GM21360 (cell line): Measurements from ENCODE around the gene MST1R.
"Not testable (repeated sequence)": the region's sequence is repeated elsewhere in the genome, so short reads cannot be mapped to it uniquely, and the experiment has no call there.

Experiments used
- ATAC-seq: cut with Tn5 transposase; IDR thresholded peaks from one replicate; pipeline ENCODE4 v1.9.1; 2021; ENCODE audit warnings: mild to moderate bottlenecking, moderate library complexity; ENCODE audit not compliant: unreplicated experiment

MST1R gene

GRCh38 chr3:49912881-49913281 is 9.2 kb upstream of the MST1R start:
- no peak for ATAC-seq

GRCh38 chr3:49911611-49912010 is 7.9 kb upstream of the MST1R start:
- ATAC-seq, result no peak

GRCh38 chr3:49911124-49911420 is 7.4 kb upstream of the MST1R start:
- ATAC-seq, result no peak

GRCh38 chr3:49910409-49911123 is 6.9 kb upstream of the MST1R start:
- ATAC-seq, result no peak

GRCh38 chr3:49908373-49909199 is 4.9 kb upstream of the MST1R start:
- ATAC-seq, result no peak

- ATAC-seq, result no peak
Measured at GRCh38 chr3:49906073-49906743, 2.5 kb upstream of the MST1R start.

GRCh38 chr3:49904448-49904847 is 775 bp upstream of the MST1R start:
- ATAC-seq, result not testable (repeated sequence)

- ATAC-seq, result no peak
Measured at GRCh38 chr3:49902511-49903345, 945 bp downstream of the MST1R start.

GRCh38 chr3:49901366-49902339 is 2.0 kb downstream of the MST1R start:
- ATAC-seq, result no peak

GRCh38 chr3:49900491-49901153 is 3.1 kb downstream of the MST1R start:
- no peak for ATAC-seq

- ATAC-seq, result no peak
Measured at GRCh38 chr3:49899815-49900214, 3.9 kb downstream of the MST1R start.

GRCh38 chr3:49898991-49899390 is 4.7 kb downstream of the MST1R start:
- ATAC-seq, result no peak

- ATAC-seq, result no peak
Measured at GRCh38 chr3:49896345-49896744, 7.3 kb downstream of the MST1R start.

GRCh38 chr3:49895791-49896190 is 7.9 kb downstream of the MST1R start:
- ATAC-seq, result no peak

GRCh38 chr3:49889296-49889695 is 14.4 kb downstream of the MST1R start:
- ATAC-seq, result no peak

- ATAC-seq, result no peak
Measured at GRCh38 chr3:49886922-49887265, 16.8 kb downstream of the MST1R start.

- ATAC-seq, result no peak
Measured at GRCh38 chr3:49883998-49884397, 19.7 kb downstream of the MST1R start.

GRCh38 chr3:49882166-49882565 is 21.5 kb downstream of the MST1R start:
- no peak for ATAC-seq

- no peak for ATAC-seq
Measured at GRCh38 chr3:49880581-49881315, 22.9 kb downstream of the MST1R start.
